GM18873 (cell line): ENCODE results near the gene THSD1.
"Not testable (repeated sequence)": the region's sequence is repeated elsewhere in the genome, so short reads cannot be mapped to it uniquely, and the experiment has no call there.

Experiments
- ATAC-seq: cut with Tn5 transposase; IDR thresholded peaks from one replicate; pipeline ENCODE4 v1.9.1; 2021; ENCODE audit warnings: mild to moderate bottlenecking, moderate library complexity, moderate number of reproducible peaks; ENCODE audit not compliant: unreplicated experiment, low FRiP score

The THSD1 gene

GRCh38 chr13:52412128-52412527 lies 6.2 kb upstream of the THSD1 start:
- ATAC-seq: no peak

- ATAC-seq: peak; percentile 96
Measured at GRCh38 chr13:52411629-52412028, 5.7 kb upstream of the THSD1 start.

GRCh38 chr13:52408071-52408658 lies 2.2 kb upstream of the THSD1 start:
- ATAC-seq: not testable (repeated sequence)

DNA sequence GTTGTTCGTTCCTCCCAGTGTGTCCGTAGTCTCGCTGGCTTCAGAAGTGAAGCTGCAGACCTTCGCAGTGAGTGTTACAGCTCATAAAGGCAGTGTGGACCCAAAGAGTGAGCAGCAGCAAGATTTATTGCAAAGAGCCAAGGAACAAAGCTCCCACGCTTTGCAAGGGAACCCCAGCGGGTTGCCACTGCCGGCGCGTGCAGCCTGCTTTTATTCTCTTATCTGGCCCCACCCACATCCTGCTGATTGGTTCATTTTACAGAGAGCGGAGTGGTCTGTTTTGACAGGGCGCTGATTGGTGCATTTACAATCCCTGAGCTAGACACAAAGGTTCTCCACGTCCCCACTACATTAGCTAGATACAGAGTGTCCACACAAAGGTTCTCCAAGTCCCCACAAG lies 1.5 kb upstream of the THSD1 start:
- not testable (repeated sequence) for ATAC-seq

- ATAC-seq: no peak
Measured at GRCh38 chr13:52406629-52407028, 657 bp upstream of the THSD1 start.

DNA sequence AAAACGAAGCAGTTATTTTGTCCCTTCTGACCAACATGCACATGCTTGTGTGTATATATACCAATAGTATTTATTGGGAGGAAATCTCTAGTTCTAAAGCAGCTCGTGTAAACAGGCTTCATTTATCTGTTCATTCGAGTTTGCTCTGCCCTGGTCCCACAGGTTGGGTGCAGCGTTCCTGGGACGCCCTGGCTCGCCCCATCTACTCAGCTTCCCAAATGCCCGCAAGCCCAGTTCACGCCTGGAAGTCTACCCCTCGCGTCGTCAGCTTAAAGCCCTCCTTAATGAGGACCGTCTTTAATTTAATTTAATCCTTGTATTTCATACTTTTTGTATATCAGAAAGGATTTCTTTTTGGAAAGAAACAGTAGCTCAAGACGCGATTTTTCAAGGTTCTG lies 604 bp downstream of the THSD1 start:
- no peak for ATAC-seq

- ATAC-seq: no peak
Measured at GRCh38 chr13:52399708-52400107, 6.3 kb downstream of the THSD1 start.

- ATAC-seq: no peak
Measured at GRCh38 chr13:52399046-52399445, 6.9 kb downstream of the THSD1 start.

DNA sequence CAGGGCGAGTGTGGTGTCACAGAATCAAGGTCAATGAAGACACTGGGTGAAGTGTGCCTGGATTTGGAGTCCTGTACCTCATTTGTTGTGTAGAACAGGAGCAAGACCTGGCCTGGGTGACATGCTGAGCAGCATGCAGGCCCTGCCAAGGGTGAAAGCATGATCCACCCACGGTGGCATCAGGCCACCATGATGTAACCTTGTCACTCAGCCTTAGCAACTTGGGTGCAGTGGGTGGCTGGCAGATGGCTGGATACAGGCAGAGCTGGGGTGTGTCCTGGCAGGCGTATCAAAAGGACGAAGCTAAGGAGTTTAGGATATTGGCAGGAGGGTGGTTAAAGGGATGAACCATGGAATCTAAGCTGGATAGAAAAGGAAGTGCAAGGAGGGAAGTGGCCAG lies 10.3 kb downstream of the THSD1 start:
- no peak for ATAC-seq

GRCh38 chr13:52394586-52394985 lies 11.4 kb downstream of the THSD1 start:
- no peak for ATAC-seq

GRCh38 chr13:52393572-52394357 lies 12.2 kb downstream of the THSD1 start:
- ATAC-seq: no peak

- ATAC-seq: no peak
Measured at GRCh38 chr13:52387721-52388120, 18.3 kb downstream of the THSD1 start.

- ATAC-seq: no peak
Measured at GRCh38 chr13:52385870-52386269, 20.1 kb downstream of the THSD1 start.

GRCh38 chr13:52383366-52383765 lies 22.6 kb downstream of the THSD1 start:
- ATAC-seq: no peak

DNA sequence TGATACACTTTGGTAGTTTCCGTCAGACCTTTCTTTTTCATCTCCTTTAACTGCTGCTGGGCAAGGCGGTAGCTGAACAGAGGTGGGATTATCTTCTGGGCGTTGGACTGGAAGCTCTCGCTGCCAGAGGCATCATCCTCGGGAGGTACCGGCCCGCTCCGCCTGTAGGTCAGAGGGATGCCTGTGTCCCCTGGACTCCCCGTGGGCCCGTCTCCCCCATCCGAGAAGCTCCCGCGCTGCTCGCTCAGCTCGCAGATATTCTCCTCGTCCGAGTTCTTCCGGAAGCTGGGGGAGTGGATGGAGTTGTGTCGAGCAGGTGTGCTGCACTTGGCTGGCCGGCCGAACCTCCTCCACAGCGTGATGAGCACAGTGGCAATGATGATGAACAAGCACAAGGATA lies 27.7 kb downstream of the THSD1 start:
- no peak for ATAC-seq

- ATAC-seq: no peak
Measured at GRCh38 chr13:52377898-52378297, 28.1 kb downstream of the THSD1 start.

DNA sequence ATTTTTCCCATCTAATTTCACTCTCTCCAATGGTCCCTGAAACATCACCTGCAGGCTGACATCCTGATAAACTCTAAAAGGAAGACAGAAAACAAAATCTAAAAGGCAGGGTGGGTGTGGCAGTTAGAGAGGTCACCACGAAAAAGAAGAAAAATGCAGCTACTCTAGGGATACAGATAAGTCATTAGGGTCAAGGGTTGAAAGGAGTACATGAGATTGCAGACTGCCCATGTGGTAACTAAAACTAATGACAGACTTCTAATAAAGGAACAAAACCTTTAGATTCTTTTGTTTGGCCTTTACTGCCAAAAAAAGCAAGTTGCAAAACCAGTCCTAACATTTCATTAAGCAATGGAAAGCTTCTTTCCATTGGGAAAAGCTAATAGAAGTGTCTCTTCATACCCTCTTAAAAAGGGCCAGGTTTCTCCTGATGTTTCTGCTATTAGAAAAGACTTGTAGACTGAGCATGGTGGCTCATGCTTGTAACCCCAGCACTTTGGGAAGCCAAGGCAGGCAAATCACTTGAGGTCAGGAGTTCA lies 31.0 kb downstream of the THSD1 start:
- ATAC-seq: no peak

GRCh38 chr13:52374389-52374788 lies 31.6 kb downstream of the THSD1 start:
- no peak for ATAC-seq

GRCh38 chr13:52373277-52373676 lies 32.7 kb downstream of the THSD1 start:
- ATAC-seq: not testable (repeated sequence)

- no peak for ATAC-seq
Measured at GRCh38 chr13:52371736-52372247, 34.2 kb downstream of the THSD1 start.

- no peak for ATAC-seq
Measured at GRCh38 chr13:52366291-52366690, 39.7 kb downstream of the THSD1 start.
